Renal pelvis (tissue), 4 donors: Measurements from ENCODE around the gene FGD5. TPM values are rescaled to one million over a fixed set of nuclear protein-coding genes. Genes with fewer than 3 reads are reported as not detected.

ENCODE experiments used
- DNase-seq: peaks from one replicate; pipeline ENCODE4 v3.0.0-alpha.2; 2013
- polyA plus RNA-seq, 3 donors: library from polyadenylated mRNA; unstranded; fragments of 120-200 nt; gene quantifications; one replicate each; pipeline ENCODE4 v1.2.1, GENCODE V29; 2013; ENCODE audit not compliant: insufficient read length in 3 of 3

FGD5 gene
- polyA plus RNA-seq, 3 donors, result 20.2 to 25.5 (median 23.9) TPM

- no peak for DNase-seq
Observed at GRCh38 chr3:14846226-14846880, 27.6 kb downstream of the FGD5 start.

- DNase-seq, result no peak
Observed at GRCh38 chr3:14847613-14848541, 29.1 kb downstream of the FGD5 start.

GRCh38 chr3:14848906-14849305 lies 30.1 kb downstream of the FGD5 start:
- DNase-seq, result no peak

- no peak for DNase-seq
Observed at GRCh38 chr3:14849638-14850230, 31.0 kb downstream of the FGD5 start.

GRCh38 chr3:14852058-14852594 lies 33.4 kb downstream of the FGD5 start:
- DNase-seq, result no peak

- DNase-seq, result peak; percentile 54
Observed at GRCh38 chr3:14852717-14853116, 34.0 kb downstream of the FGD5 start.

GRCh38 chr3:14853271-14853951 lies 34.6 kb downstream of the FGD5 start:
- DNase-seq, result no peak

GRCh38 chr3:14857506-14857905 lies 38.7 kb downstream of the FGD5 start:
- DNase-seq, result no peak

GRCh38 chr3:14858105-14858504 lies 39.3 kb downstream of the FGD5 start:
- DNase-seq, result no peak

GRCh38 chr3:14859880-14860279 lies 41.1 kb downstream of the FGD5 start:
- DNase-seq, result no peak

GRCh38 chr3:14861031-14861430 lies 42.3 kb downstream of the FGD5 start:
- no peak for DNase-seq

GRCh38 chr3:14861446-14862302 lies 42.9 kb downstream of the FGD5 start:
- no peak for DNase-seq

- no peak for DNase-seq
Observed at GRCh38 chr3:14862303-14862660, 43.5 kb downstream of the FGD5 start.

GRCh38 chr3:14862661-14863230 lies 44.0 kb downstream of the FGD5 start:
- no peak for DNase-seq

GRCh38 chr3:14863333-14864100 lies 44.8 kb downstream of the FGD5 start:
- DNase-seq, result no peak

- DNase-seq, result no peak
Observed at GRCh38 chr3:14864131-14864530, 45.4 kb downstream of the FGD5 start.

GRCh38 chr3:14866627-14867026 lies 47.9 kb downstream of the FGD5 start:
- DNase-seq, result no peak

GRCh38 chr3:14867936-14868570 lies 49.3 kb downstream of the FGD5 start:
- no peak for DNase-seq
